H9 (cell line): ENCODE measurements around the gene LCP1. TPM values are rescaled to one million over a fixed set of nuclear protein-coding genes. Genes with fewer than 3 reads are reported as not detected.

Experiments used
- DNase-seq: peaks from one replicate; pipeline ENCODE4 v3.0.0-alpha.2; 2017
- H2AFZ ChIP-seq: one replicate; pipeline ENCODE4 v1.6.1; 2013; ENCODE audit warnings: mild to moderate bottlenecking, low read length, control low read depth, moderate library complexity
- H2AK5ac ChIP-seq: 2 replicates; pipeline ENCODE4 v1.6.1; 2013; ENCODE audit warnings: low read length, control low read depth, mixed read lengths; ENCODE audit not compliant: insufficient read length
- H2BK120ac ChIP-seq: one replicate; pipeline ENCODE4 v1.6.1; 2013; ENCODE audit warnings: low read depth, mild to moderate bottlenecking, low read length, control low read depth, inconsistent platforms; ENCODE audit not compliant: poor library complexity, severe bottlenecking
- H2BK12ac ChIP-seq: 2 replicates; pipeline ENCODE4 v1.6.1; 2013; ENCODE audit warnings: low read length, control low read depth, mixed read lengths, low read depth; ENCODE audit not compliant: insufficient read length
- H2BK15ac ChIP-seq: 2 replicates; pipeline ENCODE4 v1.6.1; 2013; ENCODE audit warnings: low read depth, low read length, control low read depth
- H2BK20ac ChIP-seq: one replicate; pipeline ENCODE4 v1.6.1; 2013; ENCODE audit warnings: low read depth, mild to moderate bottlenecking, low read length, control low read depth, inconsistent platforms; ENCODE audit not compliant: poor library complexity, severe bottlenecking
- H2BK5ac ChIP-seq: 2 replicates; pipeline ENCODE4 v1.6.1; 2013; ENCODE audit warnings: low read length, control low read depth, mixed read lengths; ENCODE audit not compliant: insufficient read length
- H3K14ac ChIP-seq: 2 replicates; pipeline ENCODE4 v1.6.1; 2013; ENCODE audit warnings: low read length, control low read depth; ENCODE audit not compliant: insufficient read depth
- H3K18ac ChIP-seq: 2 replicates; pipeline ENCODE4 v1.6.1; 2013; ENCODE audit warnings: low read depth, mild to moderate bottlenecking, mixed read lengths, low read length, control low read depth; ENCODE audit not compliant: insufficient read length
- H3K23ac ChIP-seq: 2 replicates; pipeline ENCODE4 v1.6.1; 2013; ENCODE audit warnings: low read length, control low read depth, mixed read lengths, low read depth; ENCODE audit not compliant: insufficient read length
- H3K23me2 ChIP-seq: 2 replicates; pipeline ENCODE4 v1.6.1; 2013; ENCODE audit warnings: low read depth, mild to moderate bottlenecking, mixed read lengths, low read length, control low read depth; ENCODE audit not compliant: insufficient read length, poor library complexity, severe bottlenecking
- H3K27ac ChIP-seq: 2 replicates; pipeline ENCODE4 v1.5.1; 2013; ENCODE audit warnings: low read length, control low read depth, mixed read lengths, low read depth; ENCODE audit not compliant: insufficient read length
- H3K27me3 ChIP-seq: 2 replicates; pipeline ENCODE4 v1.6.1; 2013; ENCODE audit warnings: low read length, control low read depth, inconsistent platforms; ENCODE audit not compliant: insufficient read depth
- H3K4ac ChIP-seq: 2 replicates; pipeline ENCODE4 v1.6.1; 2013; ENCODE audit warnings: low read depth, mild to moderate bottlenecking, control low read depth, inconsistent platforms, low read length, moderate library complexity
- H3K4me1 ChIP-seq: 2 replicates; pipeline ENCODE4 v1.6.1; 2013; ENCODE audit warnings: low read length, control low read depth, inconsistent platforms; ENCODE audit not compliant: insufficient read depth
- H3K4me2 ChIP-seq: 2 replicates; pipeline ENCODE4 v1.6.1; 2013; ENCODE audit warnings: low read length, control low read depth, mixed read lengths; ENCODE audit not compliant: insufficient read length, insufficient read depth
- H3K56ac ChIP-seq: 2 replicates; pipeline ENCODE4 v1.6.1; 2013; ENCODE audit warnings: low read depth, mild to moderate bottlenecking, mixed read lengths, low read length, control low read depth; ENCODE audit not compliant: insufficient read length
- H3K79me1 ChIP-seq: 2 replicates; pipeline ENCODE4 v1.6.1; 2013; ENCODE audit warnings: low read depth, mild to moderate bottlenecking, moderate library complexity, low read length, control low read depth, inconsistent platforms; ENCODE audit not compliant: insufficient read depth, poor library complexity, severe bottlenecking
- H3K79me2 ChIP-seq: 2 replicates; pipeline ENCODE4 v1.6.1; 2013; ENCODE audit warnings: low read length, control low read depth, inconsistent platforms; ENCODE audit not compliant: insufficient read depth
- H3K9ac ChIP-seq: 2 replicates; pipeline ENCODE4 v1.6.1; 2013; ENCODE audit warnings: low read length, control low read depth, mixed read lengths; ENCODE audit not compliant: insufficient read length; ENCODE audit errors: extremely low read depth
- H3K9me3 ChIP-seq: one replicate; pipeline ENCODE4 v1.6.1; 2013; ENCODE audit warnings: low read depth, low read length, inconsistent platforms; ENCODE audit not compliant: control insufficient read depth
- H3T11ph ChIP-seq: one replicate; pipeline ENCODE4 v1.6.1; 2013; ENCODE audit warnings: mild to moderate bottlenecking, low read length, control low read depth, inconsistent platforms
- H4K20me1 ChIP-seq: one replicate; pipeline ENCODE4 v1.6.1; 2013; ENCODE audit not compliant: control insufficient read depth, insufficient read length, insufficient read depth
- H4K5ac ChIP-seq: 2 replicates; pipeline ENCODE4 v1.6.1; 2013; ENCODE audit warnings: low read depth, mild to moderate bottlenecking, mixed read lengths, low read length, control low read depth; ENCODE audit not compliant: insufficient read length
- H4K8ac ChIP-seq: replicated peaks from 2 replicates; pipeline ENCODE4 v1.6.1; 2013; ENCODE audit warnings: low read length, control low read depth, mixed read lengths, low read depth; ENCODE audit not compliant: insufficient read length
- H4K91ac ChIP-seq: 2 replicates; pipeline ENCODE4 v1.6.1; 2013; ENCODE audit warnings: low read depth, mild to moderate bottlenecking, moderate library complexity, mixed read lengths, low read length, control low read depth; ENCODE audit not compliant: insufficient read length
- H3K27ac Mint-ChIP-seq, 3 experiments: 2 replicates in 2 of 3; 3 replicates in 1 of 3; pipeline ENCODE4 v1.8.0; 2020 to 2021; ENCODE audit warnings: mixed read lengths in 3 of 3, mild to moderate bottlenecking in 1 of 3, moderate library complexity in 1 of 3
- H3K27me3 Mint-ChIP-seq: 2 replicates; pipeline ENCODE4 v1.8.0; 2021; ENCODE audit warnings: low read depth, mild to moderate bottlenecking, moderate library complexity, mixed read lengths
- H3K36me3 Mint-ChIP-seq, 3 experiments: 2 replicates in 2 of 3; 3 replicates in 1 of 3; pipeline ENCODE4 v1.8.0; 2020 to 2021; ENCODE audit warnings: low read depth in 3 of 3, mixed read lengths in 3 of 3; ENCODE audit not compliant: insufficient read depth in 1 of 3
- H3K4me1 Mint-ChIP-seq, 2 experiments: 2 replicates each; pipeline ENCODE4 v1.8.0; 2020; ENCODE audit warnings: mixed read lengths in 2 of 2
- H3K4me3 Mint-ChIP-seq, 2 experiments: 2 replicates in 1 of 2; 3 replicates in 1 of 2; pipeline ENCODE4 v1.8.0; 2020 to 2021; ENCODE audit warnings: mild to moderate bottlenecking in 2 of 2, mixed read lengths in 2 of 2, moderate library complexity in 1 of 2
- H3K9me3 Mint-ChIP-seq, 2 experiments: 2 replicates in 1 of 2; 3 replicates in 1 of 2; pipeline ENCODE4 v1.8.0; 2020; ENCODE audit warnings: mild to moderate bottlenecking in 2 of 2, mixed read lengths in 2 of 2, moderate library complexity in 1 of 2
- CTCF ChIP-seq: fragments of 200-600 bp; sonication (generic); conservative IDR thresholded peaks from 3 replicates; pipeline ENCODE4 v1.8.0; 2021; ENCODE audit warnings: antibody characterized with exemption, mild to moderate bottlenecking
- WGBS: extraction: QIAGEN DNeasy Blood & Tissue Kit; methylation state at CpG from one replicate; pipeline ENCODE4 v1.1.7; 2013; ENCODE audit warnings: missing lambda C conversion rate, low lambda C conversion rate, mixed read lengths; ENCODE audit not compliant: insufficient read length; ENCODE audit errors: extremely low coverage; 5-methylcytosine and 5-hydroxymethylcytosine counted together
- total RNA-seq: library from RNA; stranded (reverse); gene quantifications from 2 replicates; pipeline ENCODE4 v1.2.1, GENCODE V29; 2021

LCP1 gene
- total RNA-seq, 1 experiment from 2014 or later: 0.81 TPM

- H3K79me2 ChIP-seq: no peaks in the 10 kb centered on the region
- H3K23me2 ChIP-seq: no peaks in the 10 kb centered on the region
- no peaks in the 10 kb centered on the region for H3K27me3 Mint-ChIP-seq
- no peaks in the 10 kb centered on the region for H3K9me3 ChIP-seq
- DNase-seq: no peak
- H2BK15ac ChIP-seq: no peak overlapping the region
- no peak overlapping the region for H3K4me2 ChIP-seq
- H3K27ac ChIP-seq: no peak overlapping the region
- H2BK5ac ChIP-seq: no peak overlapping the region
- H2AFZ ChIP-seq: no peak overlapping the region
- H3K56ac ChIP-seq: no peak overlapping the region
- H2BK12ac ChIP-seq: no peak overlapping the region
- H3T11ph ChIP-seq: no peak overlapping the region
- no peaks in the 10 kb centered on the region for H3K27me3 ChIP-seq
- H4K20me1 ChIP-seq: no peaks in the 10 kb centered on the region
- no peaks in the 10 kb centered on the region for H3K9me3 Mint-ChIP-seq
- H3K4me1 Mint-ChIP-seq: peaks cover 3 to 4% of the 10 kb centered on the region in 2 experiments
- no peaks in the 10 kb centered on the region; a peak in 1 of 7 replicates for H3K36me3 Mint-ChIP-seq
- H3K27ac Mint-ChIP-seq: no peak overlapping the region
- no peak overlapping the region for H3K23ac ChIP-seq
- H2AK5ac ChIP-seq: no peak overlapping the region
- no peak for TF ChIP-seq CTCF
- H3K9ac ChIP-seq: no peak overlapping the region
- no peaks in the 10 kb centered on the region for H3K79me1 ChIP-seq
- H2BK20ac ChIP-seq: no peak overlapping the region
- H3K18ac ChIP-seq: no peak overlapping the region
- H3K4me3 Mint-ChIP-seq: no peak overlapping the region
- H3K14ac ChIP-seq: no peak overlapping the region
- H2BK120ac ChIP-seq: no peak overlapping the region
- H3K4me1 ChIP-seq: peaks cover 3% of the 10 kb centered on the region; the same call in 1 of the 2 replicates
- no CpG with 5 or more reads among the region's 9 CpGs for WGBS
- H4K91ac ChIP-seq: no peak overlapping the region
- no peak overlapping the region for H3K4ac ChIP-seq
- no peak overlapping the region for H4K8ac ChIP-seq
- H4K5ac ChIP-seq: no peak overlapping the region
Observed at GRCh38 chr13:46114613-46115012, 67.4 kb downstream of the LCP1 start.
